ENCODE results near the gene STARD7. TPM values are rescaled to one million over a fixed set of nuclear protein-coding genes. Genes with fewer than 3 reads are reported as not detected.

The STARD7 gene
- total and polyA plus RNA-seq, 2 of the 13 experiments (the other 11 are each of a cell fraction or from before 2014, with no cell fraction given), result 88.2 to 300 TPM

DNA sequence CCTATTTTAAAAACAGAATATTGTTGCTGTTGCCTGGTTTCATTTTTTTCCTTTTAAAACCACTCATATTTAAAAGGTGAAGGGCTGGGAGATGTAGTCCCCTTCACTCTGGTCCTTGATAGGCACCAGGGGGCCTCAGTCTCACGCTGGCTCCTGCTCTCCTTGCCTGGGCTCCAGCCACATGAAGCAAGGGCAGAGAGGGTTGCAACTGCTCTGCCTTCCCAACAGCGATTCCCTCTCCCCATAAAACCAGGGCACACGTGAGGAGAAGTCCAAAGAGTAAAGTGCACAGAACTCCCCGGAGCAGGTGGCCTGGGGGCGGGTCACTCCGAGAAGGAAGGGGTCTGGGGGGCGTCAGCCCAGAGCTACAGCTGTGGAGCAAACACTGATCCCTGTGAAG lies 44.4 kb upstream of the STARD7 start (continued):
- TF ChIP-seq, protein P1, sequence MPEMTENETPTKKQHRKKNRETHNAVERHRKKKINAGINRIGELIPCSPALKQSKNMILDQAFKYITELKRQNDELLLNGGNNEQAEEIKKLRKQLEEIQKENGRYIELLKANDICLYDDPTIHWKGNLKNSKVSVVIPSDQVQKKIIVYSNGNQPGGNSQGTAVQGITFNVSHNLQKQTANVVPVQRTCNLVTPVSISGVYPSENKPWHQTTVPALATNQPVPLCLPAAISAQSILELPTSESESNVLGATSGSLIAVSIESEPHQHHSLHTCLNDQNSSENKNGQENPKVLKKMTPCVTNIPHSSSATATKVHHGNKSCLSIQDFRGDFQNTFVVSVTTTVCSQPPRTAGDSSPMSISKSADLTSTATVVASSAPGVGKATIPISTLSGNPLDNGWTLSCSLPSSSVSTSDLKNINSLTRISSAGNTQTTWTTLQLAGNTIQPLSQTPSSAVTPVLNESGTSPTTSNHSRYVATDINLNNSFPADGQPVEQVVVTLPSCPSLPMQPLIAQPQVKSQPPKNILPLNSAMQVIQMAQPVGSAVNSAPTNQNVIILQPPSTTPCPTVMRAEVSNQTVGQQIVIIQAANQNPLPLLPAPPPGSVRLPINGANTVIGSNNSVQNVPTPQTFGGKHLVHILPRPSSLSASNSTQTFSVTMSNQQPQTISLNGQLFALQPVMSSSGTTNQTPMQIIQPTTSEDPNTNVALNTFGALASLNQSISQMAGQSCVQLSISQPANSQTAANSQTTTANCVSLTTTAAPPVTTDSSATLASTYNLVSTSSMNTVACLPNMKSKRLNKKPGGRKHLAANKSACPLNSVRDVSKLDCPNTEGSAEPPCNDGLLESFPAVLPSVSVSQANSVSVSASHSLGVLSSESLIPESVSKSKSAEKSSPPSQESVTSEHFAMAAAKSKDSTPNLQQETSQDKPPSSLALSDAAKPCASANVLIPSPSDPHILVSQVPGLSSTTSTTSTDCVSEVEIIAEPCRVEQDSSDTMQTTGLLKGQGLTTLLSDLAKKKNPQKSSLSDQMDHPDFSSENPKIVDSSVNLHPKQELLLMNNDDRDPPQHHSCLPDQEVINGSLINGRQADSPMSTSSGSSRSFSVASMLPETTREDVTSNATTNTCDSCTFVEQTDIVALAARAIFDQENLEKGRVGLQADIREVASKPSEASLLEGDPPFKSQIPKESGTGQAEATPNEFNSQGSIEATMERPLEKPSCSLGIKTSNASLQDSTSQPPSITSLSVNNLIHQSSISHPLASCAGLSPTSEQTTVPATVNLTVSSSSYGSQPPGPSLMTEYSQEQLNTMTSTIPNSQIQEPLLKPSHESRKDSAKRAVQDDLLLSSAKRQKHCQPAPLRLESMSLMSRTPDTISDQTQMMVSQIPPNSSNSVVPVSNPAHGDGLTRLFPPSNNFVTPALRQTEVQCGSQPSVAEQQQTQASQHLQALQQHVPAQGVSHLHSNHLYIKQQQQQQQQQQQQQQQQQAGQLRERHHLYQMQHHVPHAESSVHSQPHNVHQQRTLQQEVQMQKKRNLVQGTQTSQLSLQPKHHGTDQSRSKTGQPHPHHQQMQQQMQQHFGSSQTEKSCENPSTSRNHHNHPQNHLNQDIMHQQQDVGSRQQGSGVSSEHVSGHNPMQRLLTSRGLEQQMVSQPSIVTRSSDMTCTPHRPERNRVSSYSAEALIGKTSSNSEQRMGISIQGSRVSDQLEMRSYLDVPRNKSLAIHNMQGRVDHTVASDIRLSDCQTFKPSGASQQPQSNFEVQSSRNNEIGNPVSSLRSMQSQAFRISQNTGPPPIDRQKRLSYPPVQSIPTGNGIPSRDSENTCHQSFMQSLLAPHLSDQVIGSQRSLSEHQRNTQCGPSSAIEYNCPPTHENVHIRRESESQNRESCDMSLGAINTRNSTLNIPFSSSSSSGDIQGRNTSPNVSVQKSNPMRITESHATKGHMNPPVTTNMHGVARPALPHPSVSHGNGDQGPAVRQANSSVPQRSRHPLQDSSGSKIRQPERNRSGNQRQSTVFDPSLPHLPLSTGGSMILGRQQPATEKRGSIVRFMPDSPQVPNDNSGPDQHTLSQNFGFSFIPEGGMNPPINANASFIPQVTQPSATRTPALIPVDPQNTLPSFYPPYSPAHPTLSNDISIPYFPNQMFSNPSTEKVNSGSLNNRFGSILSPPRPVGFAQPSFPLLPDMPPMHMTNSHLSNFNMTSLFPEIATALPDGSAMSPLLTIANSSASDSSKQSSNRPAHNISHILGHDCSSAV (CRISPR knock-in tag; IDR thresholded peaks at IDR 0.05; ENCODE audit: borderline replicate concordance), result no peak
- TF ChIP-seq GATAD2A (CRISPR knock-in tag; IDR thresholded peaks at IDR 0.05) (peak; percentile 38; the same call in 1 of the 2 replicates), NR2C2 (CRISPR knock-in tag; IDR thresholded peaks at IDR 0.05; ENCODE audit: borderline replicate concordance) (peak; percentile 49; the same call in 1 of the 2 replicates), XRCC5 (optimal IDR thresholded peaks at IDR 0.05; ENCODE audit: low read length) (peak; percentile 61), CEBPG (CRISPR knock-in tag; IDR thresholded peaks at IDR 0.05) (0 out of 2 replicates have a peak, but pooled peaks have one; percentile 35), SAP130 (CRISPR knock-in tag; IDR thresholded peaks at IDR 0.05; ENCODE audit: low read depth) (peak; percentile 51; the same call in 1 of the 2 replicates), FOSL1 (CRISPR knock-in tag; IDR thresholded peaks at IDR 0.05; ENCODE audit: borderline replicate concordance) (no peak), CEBPB (IDR thresholded peaks at IDR 0.05; ENCODE audit: borderline replicate concordance, low read depth, low read length) (peak; percentile 11; the same call in 1 of the 2 replicates), HMGXB4 (CRISPR knock-in tag; IDR thresholded peaks at IDR 0.05; ENCODE audit: borderline replicate concordance in 1 of 2, low read depth in 1 of 2) (peak in 1 of 2 experiments; percentile 34; a peak in 1 of 4 replicates), HDAC1 (CRISPR knock-in tag; IDR thresholded peaks at IDR 0.05) (0 out of 2 replicates have a peak, but pooled peaks have one; percentile 26), KDM2A (CRISPR knock-in tag; IDR thresholded peaks at IDR 0.05; ENCODE audit: borderline replicate concordance, low read depth) (no peak)
- TF ChIP-seq, protein P2, sequence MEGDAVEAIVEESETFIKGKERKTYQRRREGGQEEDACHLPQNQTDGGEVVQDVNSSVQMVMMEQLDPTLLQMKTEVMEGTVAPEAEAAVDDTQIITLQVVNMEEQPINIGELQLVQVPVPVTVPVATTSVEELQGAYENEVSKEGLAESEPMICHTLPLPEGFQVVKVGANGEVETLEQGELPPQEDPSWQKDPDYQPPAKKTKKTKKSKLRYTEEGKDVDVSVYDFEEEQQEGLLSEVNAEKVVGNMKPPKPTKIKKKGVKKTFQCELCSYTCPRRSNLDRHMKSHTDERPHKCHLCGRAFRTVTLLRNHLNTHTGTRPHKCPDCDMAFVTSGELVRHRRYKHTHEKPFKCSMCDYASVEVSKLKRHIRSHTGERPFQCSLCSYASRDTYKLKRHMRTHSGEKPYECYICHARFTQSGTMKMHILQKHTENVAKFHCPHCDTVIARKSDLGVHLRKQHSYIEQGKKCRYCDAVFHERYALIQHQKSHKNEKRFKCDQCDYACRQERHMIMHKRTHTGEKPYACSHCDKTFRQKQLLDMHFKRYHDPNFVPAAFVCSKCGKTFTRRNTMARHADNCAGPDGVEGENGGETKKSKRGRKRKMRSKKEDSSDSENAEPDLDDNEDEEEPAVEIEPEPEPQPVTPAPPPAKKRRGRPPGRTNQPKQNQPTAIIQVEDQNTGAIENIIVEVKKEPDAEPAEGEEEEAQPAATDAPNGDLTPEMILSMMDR (CRISPR knock-in tag; IDR thresholded peaks at IDR 0.05), result peak; percentile 81
- TF ChIP-seq, protein P3, sequence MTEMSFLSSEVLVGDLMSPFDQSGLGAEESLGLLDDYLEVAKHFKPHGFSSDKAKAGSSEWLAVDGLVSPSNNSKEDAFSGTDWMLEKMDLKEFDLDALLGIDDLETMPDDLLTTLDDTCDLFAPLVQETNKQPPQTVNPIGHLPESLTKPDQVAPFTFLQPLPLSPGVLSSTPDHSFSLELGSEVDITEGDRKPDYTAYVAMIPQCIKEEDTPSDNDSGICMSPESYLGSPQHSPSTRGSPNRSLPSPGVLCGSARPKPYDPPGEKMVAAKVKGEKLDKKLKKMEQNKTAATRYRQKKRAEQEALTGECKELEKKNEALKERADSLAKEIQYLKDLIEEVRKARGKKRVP (CRISPR knock-in tag; IDR thresholded peaks at IDR 0.05), result no peak
